ENCODE measurements around the gene RAMACL. TPM values are rescaled to one million over a fixed set of nuclear protein-coding genes. Genes with fewer than 3 reads are reported as not detected.

Gene RAMACL
- total and polyA plus RNA-seq, 7 donors: 0.17 to 1.3 (median 0.48) TPM

DNA sequence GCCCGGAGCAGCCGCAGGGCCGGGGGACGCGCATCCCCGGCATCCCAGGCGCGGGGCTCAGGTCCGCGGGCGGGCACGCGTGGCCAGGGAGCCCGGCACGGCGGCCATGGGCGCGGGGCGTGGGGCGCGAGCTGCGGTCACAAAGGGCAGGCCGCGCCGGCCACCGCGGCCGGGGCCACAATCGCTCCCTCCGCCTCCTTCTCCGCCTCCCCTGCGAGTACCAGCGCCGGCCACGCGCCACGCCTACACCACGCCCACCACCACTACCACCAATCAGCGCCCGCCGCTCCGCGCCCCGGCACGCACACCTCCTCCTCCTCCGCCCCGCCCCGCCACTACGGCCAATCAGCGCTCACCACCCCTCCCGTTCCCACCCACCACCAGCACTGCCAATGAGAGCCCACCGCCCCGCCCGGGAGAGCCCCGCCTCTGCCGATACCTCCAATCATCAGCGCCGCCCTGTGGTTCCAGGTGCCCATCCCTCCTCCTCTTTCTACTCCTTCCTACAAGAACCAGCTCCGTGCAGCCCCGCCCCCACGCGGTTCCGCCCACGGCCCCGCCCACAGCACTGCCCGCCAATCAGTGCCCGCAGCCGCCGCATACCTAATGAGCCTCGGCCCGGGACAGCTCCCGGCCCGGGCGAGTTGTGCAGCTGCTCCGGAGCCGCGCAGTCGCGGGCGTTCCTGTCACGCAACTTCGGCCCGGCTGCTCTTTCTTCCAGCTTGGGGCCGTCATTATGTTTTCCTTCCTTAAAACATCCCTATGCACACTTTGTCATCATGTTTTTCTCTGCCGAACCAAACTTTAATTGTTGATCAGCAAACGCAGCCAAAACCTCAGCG, 40.8 kb upstream of the RAMACL start, which contains the start of gene RPS6KA2:
Gene RPS6KA2 (minus strand): TSS at position 219 of the 842 bp plus-strand sequence. CDS start 232 bp downstream, outside the sequence.
- TF ChIP-seq, protein P1, sequence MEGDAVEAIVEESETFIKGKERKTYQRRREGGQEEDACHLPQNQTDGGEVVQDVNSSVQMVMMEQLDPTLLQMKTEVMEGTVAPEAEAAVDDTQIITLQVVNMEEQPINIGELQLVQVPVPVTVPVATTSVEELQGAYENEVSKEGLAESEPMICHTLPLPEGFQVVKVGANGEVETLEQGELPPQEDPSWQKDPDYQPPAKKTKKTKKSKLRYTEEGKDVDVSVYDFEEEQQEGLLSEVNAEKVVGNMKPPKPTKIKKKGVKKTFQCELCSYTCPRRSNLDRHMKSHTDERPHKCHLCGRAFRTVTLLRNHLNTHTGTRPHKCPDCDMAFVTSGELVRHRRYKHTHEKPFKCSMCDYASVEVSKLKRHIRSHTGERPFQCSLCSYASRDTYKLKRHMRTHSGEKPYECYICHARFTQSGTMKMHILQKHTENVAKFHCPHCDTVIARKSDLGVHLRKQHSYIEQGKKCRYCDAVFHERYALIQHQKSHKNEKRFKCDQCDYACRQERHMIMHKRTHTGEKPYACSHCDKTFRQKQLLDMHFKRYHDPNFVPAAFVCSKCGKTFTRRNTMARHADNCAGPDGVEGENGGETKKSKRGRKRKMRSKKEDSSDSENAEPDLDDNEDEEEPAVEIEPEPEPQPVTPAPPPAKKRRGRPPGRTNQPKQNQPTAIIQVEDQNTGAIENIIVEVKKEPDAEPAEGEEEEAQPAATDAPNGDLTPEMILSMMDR (IDR thresholded peaks at IDR 0.05): no peak
- WGBS, 3 donors: 0 to 1% (median 1%) methylated on average over 46 to 87 of the region's 87 CpGs
- H3K27me3 ChIP-seq (ENCODE audit: insufficient read depth in 3 of 3, low read length in 2 of 3): no peaks in the 10 kb centered on the region
- H3K36me3 ChIP-seq (ENCODE audit: insufficient read depth in 1 of 2, low read depth in 1 of 2): no peaks in the 10 kb centered on the region
- peak; percentile 92 to 94 (median 93) for ATAC-seq
- DNase-seq: peak; percentile 100
- no peaks in the 10 kb centered on the region for H3K9me3 ChIP-seq
- peak within 1 kb of the TSS; percentile 98 for H3K27ac ChIP-seq
- H3K4me1 ChIP-seq: peaks cover 49% of the 10 kb centered on the region
- H3K4me3 ChIP-seq: peak within 1 kb of the TSS; percentile 82
- intact Hi-C loops (cut with DNase I): loop anchor here (5.0 kb wide), 2 partner anchors 65 to 70 kb away; no protein-coding TSS in a partner anchor

DNA sequence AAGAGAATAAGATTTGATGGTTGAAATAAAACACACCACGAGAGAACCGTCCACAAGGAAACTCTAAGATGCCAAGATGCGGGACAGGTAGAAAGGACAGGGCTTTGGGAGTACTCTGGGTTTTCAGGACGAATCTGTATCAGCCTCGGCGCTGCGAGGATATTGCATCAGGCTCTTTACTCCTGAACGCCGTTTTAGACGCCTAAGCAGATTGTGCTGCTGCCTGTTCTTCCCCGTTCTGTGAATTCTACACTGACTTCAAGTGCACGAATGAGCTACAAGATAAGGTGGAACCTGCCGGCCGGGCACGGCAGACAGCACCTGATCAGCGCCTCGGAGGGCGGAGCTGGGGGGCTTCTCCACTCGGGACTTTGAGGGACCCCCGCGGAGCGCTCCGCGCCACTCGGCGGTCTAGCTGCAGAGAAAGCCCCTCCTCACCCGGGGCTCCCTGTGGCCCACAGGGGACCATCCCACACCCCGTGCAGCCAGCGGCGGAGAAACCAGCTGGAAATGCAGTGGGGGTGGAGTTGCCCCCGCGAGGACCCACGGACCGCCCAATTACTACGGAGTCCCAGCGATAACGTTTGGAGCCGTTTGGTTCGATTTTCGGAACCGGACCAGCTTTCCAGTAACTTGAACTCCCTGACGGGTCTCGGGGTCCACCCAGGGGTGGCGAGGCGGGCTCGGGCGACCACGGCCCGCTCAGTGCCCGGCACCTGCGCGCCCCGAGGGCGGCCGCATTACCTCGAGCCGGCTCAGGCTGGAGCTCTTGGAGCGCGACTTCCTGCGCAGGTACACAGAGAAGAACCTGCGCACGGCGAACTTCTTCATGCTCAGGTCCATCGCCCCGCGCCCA, 39.9 kb upstream of the RAMACL start:
- WGBS, 3 donors: 2 to 3% (median 2%) methylated on average over 62 to 66 of the region's 66 CpGs
- ATAC-seq (no peak), DNase-seq (peak in 1 of 2 donors; percentile 70)
- intact Hi-C loops (cut with DNase I): loop anchor here (5.0 kb wide), 2 partner anchors 64 to 69 kb away; no protein-coding TSS in a partner anchor
- TF ChIP-seq, protein P1 (IDR thresholded peaks at IDR 0.05): no peak
- peak overlapping the region; percentile 58 for H3K27ac ChIP-seq
- H3K9me3 ChIP-seq: no peaks in the 10 kb centered on the region
- H3K36me3 ChIP-seq (ENCODE audit: insufficient read depth in 1 of 2, low read depth in 1 of 2): no peaks in the 10 kb centered on the region
- no peaks in the 10 kb centered on the region for H3K27me3 ChIP-seq (ENCODE audit: insufficient read depth in 3 of 3, low read length in 2 of 3)
- H3K4me3 ChIP-seq: peak overlapping the region; percentile 80
- H3K4me1 ChIP-seq: peaks cover 52% of the 10 kb centered on the region

DNA sequence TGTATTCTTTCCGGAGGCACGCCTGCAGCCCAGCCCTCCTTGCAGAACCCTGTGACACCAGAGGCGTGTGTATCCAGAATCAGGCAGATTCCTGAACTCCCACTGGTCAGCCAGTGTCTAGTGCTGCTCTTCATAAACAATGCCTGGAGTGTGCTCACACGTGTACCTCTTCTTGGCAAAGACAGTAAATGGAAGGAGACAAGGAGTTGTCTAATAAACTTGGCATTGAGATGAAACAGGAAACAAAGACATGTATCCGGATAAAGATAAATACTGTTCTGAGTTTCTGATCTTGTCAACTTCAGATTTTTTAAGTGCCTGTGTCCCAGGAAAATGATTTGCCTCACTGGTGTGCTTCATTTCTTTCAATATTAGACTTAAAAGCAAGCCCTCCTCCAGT, 38.9 kb upstream of the RAMACL start:
- no peak for ATAC-seq
- peaks cover 55% of the 10 kb centered on the region for H3K4me1 ChIP-seq
- DNase-seq: no peak

DNA sequence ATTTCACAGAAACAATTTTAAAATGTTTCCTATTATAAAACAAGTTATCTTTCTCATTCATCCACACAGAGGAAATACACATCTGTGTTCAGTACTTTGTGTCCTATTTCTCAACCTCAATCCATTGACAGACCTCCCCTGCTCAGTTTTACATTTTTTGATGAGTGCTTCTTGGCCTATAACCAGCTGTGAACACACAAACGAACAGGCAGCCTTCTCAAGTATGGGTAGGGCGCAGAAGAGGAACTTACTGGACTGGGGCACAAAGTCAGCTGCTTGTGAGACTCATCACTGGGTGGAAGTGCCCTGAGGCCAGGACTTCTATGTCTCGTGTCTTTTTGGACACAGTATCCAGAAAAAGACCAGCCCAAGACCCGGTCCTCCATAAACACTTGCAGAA, 37.8 kb upstream of the RAMACL start:
- Histone ChIP-seq H3K27me3 (ENCODE audit: insufficient read depth in 3 of 3, low read length in 2 of 3) (no peaks in the 10 kb centered on the region), H3K9me3 (no peaks in the 10 kb centered on the region), H3K36me3 (ENCODE audit: insufficient read depth in 1 of 2, low read depth in 1 of 2) (no peaks in the 10 kb centered on the region), H3K4me1 (peaks cover 60% of the 10 kb centered on the region), H3K4me3 (no peak overlapping the region), H3K27ac (no peak overlapping the region)
- ATAC-seq (peak in 1 of 4 donors; percentile 14), DNase-seq (no peak)
- WGBS, 3 donors: 67 to 73% (median 70%) methylated on average over 4 of the region's 4 CpGs
- TF ChIP-seq, protein P1 (IDR thresholded peaks at IDR 0.05): no peak
- intact Hi-C loops (cut with DNase I): no loop called here

More for the DNA sequence above, 38.9 kb upstream of the RAMACL start:
- H3K9me3 ChIP-seq: no peaks in the 10 kb centered on the region
- no peaks in the 10 kb centered on the region for H3K27me3 ChIP-seq (ENCODE audit: insufficient read depth in 3 of 3, low read length in 2 of 3)
- TF ChIP-seq, protein P1 (IDR thresholded peaks at IDR 0.05): no peak
- intact Hi-C loops (cut with DNase I): loop anchor here (5.0 kb wide), 2 partner anchors 63 to 68 kb away; no protein-coding TSS in a partner anchor
- H3K4me3 ChIP-seq: peak overlapping the region; percentile 80
- WGBS, 3 donors: 58 to 59% (median 59%) methylated on average over 5 of the region's 5 CpGs
- peak overlapping the region; percentile 58 for H3K27ac ChIP-seq
- H3K36me3 ChIP-seq (ENCODE audit: insufficient read depth in 1 of 2, low read depth in 1 of 2): no peaks in the 10 kb centered on the region

Data from psoas muscle (tissue), 8 donors.